Ascending aorta (tissue), 2 donors: ENCODE results near the gene MZB1. TPM values are rescaled to one million over a fixed set of nuclear protein-coding genes. Genes with fewer than 3 reads are reported as not detected.

Experiments used
- DNase-seq, 2 donors: peaks; one replicate each; pipeline ENCODE4 v3.0.0-alpha.2; 2019; ENCODE audit warnings: low spot score in 2 of 2
- H3K27ac ChIP-seq, 2 donors: fragments of 200-600 bp; sonication (generic); one replicate each; pipeline ENCODE4 v1.5.1; 2016 to 2017; ENCODE audit warnings: mild to moderate bottlenecking in 1 of 2
- H3K27me3 ChIP-seq: fragments of 200-600 bp; sonication (generic); one replicate; pipeline ENCODE4 v1.5.1; 2017
- H3K36me3 ChIP-seq, 2 donors: fragments of 200-600 bp; sonication (generic); one replicate each; pipeline ENCODE4 v1.5.1; 2016
- H3K4me1 ChIP-seq, 2 donors: fragments of 200-600 bp; sonication (generic); one replicate each; pipeline ENCODE4 v1.5.1; 2016 to 2017; ENCODE audit warnings: mild to moderate bottlenecking in 1 of 2
- H3K4me3 ChIP-seq, 2 donors: fragments of 200-600 bp; sonication (generic); one replicate each; pipeline ENCODE4 v1.5.1; 2016 to 2017; ENCODE audit warnings: mild to moderate bottlenecking in 1 of 2
- H3K9me3 ChIP-seq, 2 donors: fragments of 200-600 bp; sonication (generic); one replicate each; pipeline ENCODE4 v1.5.1; 2016
- intact Hi-C: fragments of 100-400 bp; cut with DNase I; formaldehyde crosslinking; loops from one replicate; pipeline ENCODE4 v1.15.1; 2023
- total RNA-seq: library from RNA; depleted of rRNA; stranded (reverse); fragments of >200 nt; gene quantifications from one replicate; pipeline ENCODE4 v1.1.0, GENCODE V29; 2016
- TF ChIP-seq, protein P1 (sequence below), 3 experiments: fragments of 200-600 bp in 2 of 3; fragments of 450-650 bp in 1 of 3; sonication (generic) in 2 of 3; IDR thresholded peaks; one replicate each; pipeline ENCODE4 v1.5.1; 2016 to 2019; ENCODE audit warnings: antibody characterized with exemption in 3 of 3, mild to moderate bottlenecking in 1 of 3, moderate library complexity in 1 of 3

MZB1 gene
- total RNA-seq, 1 donor from 2014 or later, result 8.0 TPM

DNA sequence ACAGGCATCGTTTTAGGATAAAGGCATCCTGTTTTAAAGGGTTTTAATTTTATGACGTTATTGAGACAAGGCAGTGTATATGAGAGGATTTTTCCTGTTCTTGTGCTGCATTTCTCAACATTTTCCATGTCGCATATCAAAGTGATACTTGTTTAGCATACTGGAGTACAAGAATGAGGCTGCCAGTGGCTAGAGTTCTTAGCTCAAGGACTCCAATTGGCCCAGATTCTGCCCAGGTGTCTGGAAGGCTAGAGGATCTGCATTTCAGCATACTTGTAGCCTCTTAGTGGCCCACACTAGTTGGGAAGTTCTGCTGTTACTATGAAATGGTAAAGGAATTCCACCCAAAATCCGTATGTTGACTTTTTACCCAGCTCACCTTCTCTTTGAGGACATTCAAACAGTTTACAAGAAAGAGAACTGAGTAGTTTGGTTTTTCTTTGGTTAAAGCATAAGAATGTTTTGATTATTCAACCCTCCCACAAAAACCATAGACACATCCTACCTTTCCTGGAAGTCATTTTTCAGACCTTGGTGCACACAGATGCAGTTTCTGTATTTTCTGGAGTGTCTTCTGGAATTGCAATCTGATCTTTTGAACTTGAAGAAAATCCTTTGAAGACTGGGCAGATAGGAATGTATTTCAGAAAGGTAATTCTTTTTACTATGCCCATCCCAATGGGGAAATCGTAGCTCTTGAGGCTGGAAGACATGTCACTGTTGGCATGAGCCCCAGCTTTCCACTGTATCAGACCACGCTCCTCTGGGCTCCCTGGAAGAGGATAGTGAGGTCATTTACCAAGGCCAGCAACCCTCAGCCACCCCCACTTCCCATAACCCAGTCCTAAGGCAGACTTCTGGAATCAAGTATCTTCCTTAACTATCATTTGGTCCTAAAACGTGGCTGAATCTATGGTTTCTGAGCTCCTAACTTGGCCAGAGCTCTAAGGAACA is 18.0 kb downstream of the MZB1 start:
- Histone ChIP-seq H3K36me3 (peaks cover 31 to 56% of the 10 kb centered on the region in 2 donors), H3K27me3 (no peaks in the 10 kb centered on the region), H3K4me3 (no peak overlapping the region), H3K4me1 (no peaks in the 10 kb centered on the region), H3K27ac (no peak overlapping the region), H3K9me3 (no peaks in the 10 kb centered on the region)
- TF ChIP-seq, protein P1, sequence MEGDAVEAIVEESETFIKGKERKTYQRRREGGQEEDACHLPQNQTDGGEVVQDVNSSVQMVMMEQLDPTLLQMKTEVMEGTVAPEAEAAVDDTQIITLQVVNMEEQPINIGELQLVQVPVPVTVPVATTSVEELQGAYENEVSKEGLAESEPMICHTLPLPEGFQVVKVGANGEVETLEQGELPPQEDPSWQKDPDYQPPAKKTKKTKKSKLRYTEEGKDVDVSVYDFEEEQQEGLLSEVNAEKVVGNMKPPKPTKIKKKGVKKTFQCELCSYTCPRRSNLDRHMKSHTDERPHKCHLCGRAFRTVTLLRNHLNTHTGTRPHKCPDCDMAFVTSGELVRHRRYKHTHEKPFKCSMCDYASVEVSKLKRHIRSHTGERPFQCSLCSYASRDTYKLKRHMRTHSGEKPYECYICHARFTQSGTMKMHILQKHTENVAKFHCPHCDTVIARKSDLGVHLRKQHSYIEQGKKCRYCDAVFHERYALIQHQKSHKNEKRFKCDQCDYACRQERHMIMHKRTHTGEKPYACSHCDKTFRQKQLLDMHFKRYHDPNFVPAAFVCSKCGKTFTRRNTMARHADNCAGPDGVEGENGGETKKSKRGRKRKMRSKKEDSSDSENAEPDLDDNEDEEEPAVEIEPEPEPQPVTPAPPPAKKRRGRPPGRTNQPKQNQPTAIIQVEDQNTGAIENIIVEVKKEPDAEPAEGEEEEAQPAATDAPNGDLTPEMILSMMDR (IDR thresholded peaks at IDR 0.05), result no peak
- intact Hi-C loops, result no loop called here
- DNase-seq, result no peak

DNA sequence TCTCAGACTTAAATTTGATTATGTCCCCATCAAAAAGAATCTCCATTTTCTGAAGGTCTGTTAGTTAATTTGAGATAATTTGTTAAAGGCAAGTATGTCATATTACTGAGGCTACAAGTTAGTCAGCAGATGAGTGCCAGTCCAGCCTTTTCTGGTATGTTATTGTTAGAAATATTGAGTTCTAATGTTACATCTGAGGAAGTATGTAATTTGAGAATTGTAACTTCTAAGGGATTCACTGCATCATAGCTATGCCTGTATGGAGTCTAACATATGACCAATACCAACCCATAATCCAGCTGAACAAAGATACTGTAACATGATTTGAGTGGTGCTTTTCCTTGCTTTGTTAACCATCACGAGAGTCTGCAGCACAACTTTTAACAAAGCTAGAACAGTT is 20.5 kb downstream of the MZB1 start:
- intact Hi-C loops, result no loop called here
- Histone ChIP-seq H3K27me3 (no peaks in the 10 kb centered on the region), H3K27ac (no peak overlapping the region), H3K36me3 (peaks cover 56 to 81% of the 10 kb centered on the region in 2 donors), H3K4me3 (no peak overlapping the region), H3K4me1 (no peaks in the 10 kb centered on the region), H3K9me3 (no peaks in the 10 kb centered on the region)
- TF ChIP-seq, protein P1 (IDR thresholded peaks at IDR 0.05), result no peak
- DNase-seq, result no peak

DNA sequence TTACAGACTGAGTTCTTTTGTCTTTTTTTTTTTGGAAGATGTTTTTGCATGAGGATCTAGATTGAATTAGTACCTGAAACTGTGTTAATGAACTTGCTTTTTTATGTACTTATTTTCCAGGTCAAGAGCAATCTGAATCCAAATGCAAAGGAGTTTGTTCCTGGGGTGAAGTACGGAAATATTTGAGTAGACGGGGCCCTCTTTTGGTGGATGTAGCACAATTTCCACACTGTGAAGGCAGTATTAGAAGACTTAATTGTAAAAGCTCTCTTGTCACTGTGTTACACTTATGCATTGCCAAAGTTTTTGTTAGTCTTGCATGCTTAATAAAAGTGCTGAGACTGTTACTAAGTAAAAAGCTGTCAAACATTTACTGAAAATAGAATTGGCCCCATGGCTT is 21.1 kb downstream of the MZB1 start:
- Histone ChIP-seq H3K36me3 (peaks cover 62 to 87% of the 10 kb centered on the region in 2 donors), H3K27me3 (no peaks in the 10 kb centered on the region)
- intact Hi-C loops, result no loop called here

DNA sequence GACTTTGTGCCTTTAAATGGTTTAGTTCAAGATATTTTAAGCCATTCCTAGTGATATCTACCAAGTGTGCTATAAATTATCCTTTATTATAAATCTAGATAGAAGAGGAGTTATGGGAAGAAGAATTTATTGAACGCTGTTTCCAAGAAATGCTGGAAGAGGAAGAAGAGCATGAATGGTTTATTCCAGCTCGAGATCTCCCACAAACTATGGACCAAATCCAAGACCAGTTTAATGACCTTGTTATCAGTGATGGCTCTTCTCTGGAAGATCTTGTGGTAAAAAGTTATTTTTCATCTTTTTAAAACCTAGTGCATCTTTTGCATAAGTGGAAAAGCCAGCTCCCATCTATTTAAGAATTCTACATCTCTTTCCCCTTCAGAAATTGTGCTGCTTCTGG is 25.2 kb downstream of the MZB1 start:
- Histone ChIP-seq H3K4me3 (no peak overlapping the region), H3K27me3 (no peaks in the 10 kb centered on the region), H3K27ac (no peak overlapping the region), H3K36me3 (peaks cover 52 to 57% of the 10 kb centered on the region in 2 donors), H3K9me3 (no peaks in the 10 kb centered on the region), H3K4me1 (no peaks in the 10 kb centered on the region)
- TF ChIP-seq, protein P1 (IDR thresholded peaks at IDR 0.05), result no peak
- intact Hi-C loops, result no loop called here
- DNase-seq, result no peak

More for the DNA sequence above, 21.1 kb downstream of the MZB1 start:
- Histone ChIP-seq H3K27ac (no peak overlapping the region), H3K4me1 (no peaks in the 10 kb centered on the region), H3K9me3 (no peaks in the 10 kb centered on the region), H3K4me3 (no peak overlapping the region)
- DNase-seq, result no peak
- TF ChIP-seq, protein P1 (IDR thresholded peaks at IDR 0.05), result no peak

DNA sequence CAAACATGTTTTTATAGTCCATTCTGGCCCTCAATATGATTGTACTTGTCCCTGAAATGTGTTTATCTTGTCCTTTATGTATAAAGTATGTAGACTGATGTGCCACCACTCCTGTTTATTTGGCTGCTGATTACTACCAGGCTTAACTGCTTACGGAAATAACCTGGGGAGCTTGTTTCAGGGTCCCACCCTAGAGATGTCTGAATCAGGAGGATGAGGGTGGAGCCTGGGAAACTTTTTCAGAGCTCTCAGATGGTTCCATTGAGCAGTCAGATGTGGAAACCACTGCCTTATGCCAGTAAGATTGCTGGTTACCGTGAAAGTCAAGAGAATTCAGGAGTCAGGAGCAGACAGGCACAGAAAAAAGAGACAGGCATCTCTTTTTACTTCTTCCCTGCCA is 25.8 kb downstream of the MZB1 start:
- Histone ChIP-seq H3K36me3 (peaks cover 52 to 54% of the 10 kb centered on the region in 2 donors), H3K27ac (no peak overlapping the region), H3K9me3 (no peaks in the 10 kb centered on the region), H3K27me3 (no peaks in the 10 kb centered on the region), H3K4me3 (no peak overlapping the region), H3K4me1 (no peaks in the 10 kb centered on the region)
- TF ChIP-seq, protein P1 (IDR thresholded peaks at IDR 0.05), result no peak
- intact Hi-C loops, result no loop called here
- no peak for DNase-seq
